GM23248 (cell line): ENCODE results near the gene IFFO2.

Experiments used
- EZH2 ChIP-seq: fragments of 200-600 bp; sonication (generic); IDR thresholded peaks from 2 replicates; pipeline ENCODE4 v1.6.1; 2018; ENCODE audit warnings: antibody characterized with exemption, mild to moderate bottlenecking; ENCODE audit not compliant: insufficient read depth, poor library complexity, severe bottlenecking
- EZH2phosphoT487 ChIP-seq: fragments of 200-600 bp; sonication (generic); IDR thresholded peaks from 2 replicates; pipeline ENCODE4 v1.6.1; 2018; ENCODE audit warnings: antibody characterized with exemption, moderate library complexity, mild to moderate bottlenecking, low read depth; ENCODE audit not compliant: insufficient read depth

DNA sequence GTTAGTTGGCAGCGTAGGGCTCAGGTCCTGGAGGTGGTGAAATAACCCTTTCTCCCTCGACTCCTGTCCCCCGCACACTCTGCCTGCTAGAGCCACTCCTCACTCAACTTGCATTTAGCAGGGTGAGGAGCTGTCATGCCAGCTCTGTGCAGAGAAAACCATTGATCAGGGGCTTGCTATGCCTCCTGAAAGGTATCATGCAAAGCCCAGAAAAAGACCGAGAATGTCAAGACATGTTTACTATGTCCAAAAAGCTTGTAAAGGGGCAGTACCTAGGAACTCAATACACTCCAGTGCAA lies 72.1 kb downstream of the IFFO2 start:
- TF ChIP-seq EZH2 (no peak), EZH2phosphoT487 (no peak)
